Measurements from ENCODE around the gene S1PR4.
"Not testable (repeated sequence)": the region's sequence is repeated elsewhere in the genome, so short reads cannot be mapped to it uniquely, and the experiment has no call there.

Gene S1PR4

GRCh38 chr19:3194106-3195087, 15.8 kb downstream of the S1PR4 start:
- no peak overlapping the region for H3K9ac ChIP-seq (ENCODE audit: low read depth in 1 of 2, low read length in 2 of 2)
- no peak overlapping the region for H3K4me3 ChIP-seq (ENCODE audit: low read length in 2 of 2)
- H3K9me3 ChIP-seq (ENCODE audit: control insufficient read depth in 2 of 2, low read length in 2 of 2) = no peaks in the 10 kb centered on the region
- H3K27me3 ChIP-seq (ENCODE audit: control insufficient read depth in 2 of 2, insufficient read depth in 2 of 2, low read length in 2 of 2) = no peaks in the 10 kb centered on the region
- H3K36me3 ChIP-seq (ENCODE audit: control insufficient read depth in 2 of 2, insufficient read depth in 2 of 2, low read length in 2 of 2) = peaks cover 9 to 11% of the 10 kb centered on the region in 2 donors
- H3K27ac ChIP-seq (ENCODE audit: low read depth in 2 of 2, low read length in 2 of 2) = no peak overlapping the region
- H3K4me1 ChIP-seq (ENCODE audit: control insufficient read depth in 2 of 2, insufficient read depth in 2 of 2, low read length in 2 of 2) = peaks cover 3 to 5% of the 10 kb centered on the region in 2 donors

- H3K36me3 ChIP-seq (ENCODE audit: control insufficient read depth in 2 of 2, insufficient read depth in 2 of 2, low read length in 2 of 2) = peaks cover 11 to 12% of the 10 kb centered on the region in 2 donors
- H3K4me3 ChIP-seq (ENCODE audit: low read length in 2 of 2) = no peak overlapping the region
- no peaks in the 10 kb centered on the region for H3K27me3 ChIP-seq (ENCODE audit: control insufficient read depth in 2 of 2, insufficient read depth in 2 of 2, low read length in 2 of 2)
- no peak overlapping the region for H3K27ac ChIP-seq (ENCODE audit: low read depth in 2 of 2, low read length in 2 of 2)
- H3K4me1 ChIP-seq (ENCODE audit: control insufficient read depth in 2 of 2, insufficient read depth in 2 of 2, low read length in 2 of 2) = no peaks in the 10 kb centered on the region
- H3K9me3 ChIP-seq (ENCODE audit: control insufficient read depth in 2 of 2, low read length in 2 of 2) = no peaks in the 10 kb centered on the region
- no peak overlapping the region for H3K9ac ChIP-seq (ENCODE audit: low read depth in 1 of 2, low read length in 2 of 2)
Observed at GRCh38 chr19:3196064-3196932, 17.7 kb downstream of the S1PR4 start.

DNA sequence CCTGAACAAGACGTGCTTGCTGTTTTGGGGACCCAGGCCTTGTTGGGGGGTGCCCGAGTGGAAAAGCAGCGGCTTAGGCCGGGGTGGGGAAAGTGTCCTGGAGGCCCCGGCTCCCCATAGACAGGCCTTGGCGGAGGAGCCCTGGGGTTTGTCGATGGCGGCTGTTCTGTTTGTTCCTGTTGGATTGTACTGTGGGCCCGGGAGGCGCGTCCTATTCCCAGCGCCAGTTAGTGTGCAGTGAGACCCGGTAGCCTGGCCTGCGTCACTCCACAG, 18.3 kb downstream of the S1PR4 start:
- no peaks in the 10 kb centered on the region for H3K4me1 ChIP-seq (ENCODE audit: control insufficient read depth in 2 of 2, insufficient read depth in 2 of 2, low read length in 2 of 2)

GRCh38 chr19:3198901-3199700, 20.5 kb downstream of the S1PR4 start:
- H3K27me3 ChIP-seq (ENCODE audit: control insufficient read depth in 2 of 2, insufficient read depth in 2 of 2, low read length in 2 of 2) = no peaks in the 10 kb centered on the region
- H3K4me3 ChIP-seq (ENCODE audit: low read length in 2 of 2) = no peak overlapping the region
- H3K36me3 ChIP-seq (ENCODE audit: control insufficient read depth in 2 of 2, insufficient read depth in 2 of 2, low read length in 2 of 2) = peaks cover 11 to 14% of the 10 kb centered on the region in 2 donors
- H3K9ac ChIP-seq (ENCODE audit: low read depth in 1 of 2, low read length in 2 of 2) = no peak overlapping the region
- no peak overlapping the region for H3K27ac ChIP-seq (ENCODE audit: low read depth in 2 of 2, low read length in 2 of 2)
- H3K9me3 ChIP-seq (ENCODE audit: control insufficient read depth in 2 of 2, low read length in 2 of 2) = no peaks in the 10 kb centered on the region
- no peaks in the 10 kb centered on the region for H3K4me1 ChIP-seq (ENCODE audit: control insufficient read depth in 2 of 2, insufficient read depth in 2 of 2, low read length in 2 of 2)

More for the DNA sequence above, 18.3 kb downstream of the S1PR4 start:
- H3K36me3 ChIP-seq (ENCODE audit: control insufficient read depth in 2 of 2, insufficient read depth in 2 of 2, low read length in 2 of 2) = peaks cover 11 to 12% of the 10 kb centered on the region in 2 donors
- no peak overlapping the region for H3K9ac ChIP-seq (ENCODE audit: low read depth in 1 of 2, low read length in 2 of 2)
- no peaks in the 10 kb centered on the region for H3K9me3 ChIP-seq (ENCODE audit: control insufficient read depth in 2 of 2, low read length in 2 of 2)
- H3K27me3 ChIP-seq (ENCODE audit: control insufficient read depth in 2 of 2, insufficient read depth in 2 of 2, low read length in 2 of 2) = no peaks in the 10 kb centered on the region
- no peak overlapping the region for H3K4me3 ChIP-seq (ENCODE audit: low read length in 2 of 2)
- no peak overlapping the region for H3K27ac ChIP-seq (ENCODE audit: low read depth in 2 of 2, low read length in 2 of 2)

GRCh38 chr19:3201072-3201700, 22.6 kb downstream of the S1PR4 start:
- Histone ChIP-seq H3K4me3 (ENCODE audit: low read length in 2 of 2) (no peak overlapping the region), H3K9ac (ENCODE audit: low read depth in 1 of 2, low read length in 2 of 2) (no peak overlapping the region), H3K27me3 (ENCODE audit: control insufficient read depth in 2 of 2, insufficient read depth in 2 of 2, low read length in 2 of 2) (no peaks in the 10 kb centered on the region), H3K4me1 (ENCODE audit: control insufficient read depth in 2 of 2, insufficient read depth in 2 of 2, low read length in 2 of 2) (no peaks in the 10 kb centered on the region), H3K27ac (ENCODE audit: low read depth in 2 of 2, low read length in 2 of 2) (no peak overlapping the region), H3K9me3 (ENCODE audit: control insufficient read depth in 2 of 2, low read length in 2 of 2) (no peaks in the 10 kb centered on the region), H3K36me3 (ENCODE audit: control insufficient read depth in 2 of 2, insufficient read depth in 2 of 2, low read length in 2 of 2) (peaks cover 18 to 22% of the 10 kb centered on the region in 2 donors)

- Histone ChIP-seq H3K4me1 (ENCODE audit: control insufficient read depth in 2 of 2, insufficient read depth in 2 of 2, low read length in 2 of 2) (no peaks in the 10 kb centered on the region), H3K4me3 (ENCODE audit: low read length in 2 of 2) (no peak overlapping the region), H3K36me3 (ENCODE audit: control insufficient read depth in 2 of 2, insufficient read depth in 2 of 2, low read length in 2 of 2) (peaks cover 19 to 21% of the 10 kb centered on the region in 2 donors), H3K9me3 (ENCODE audit: control insufficient read depth in 2 of 2, low read length in 2 of 2) (no peaks in the 10 kb centered on the region), H3K27ac (ENCODE audit: low read depth in 2 of 2, low read length in 2 of 2) (no peak overlapping the region), H3K27me3 (ENCODE audit: control insufficient read depth in 2 of 2, insufficient read depth in 2 of 2, low read length in 2 of 2) (no peaks in the 10 kb centered on the region), H3K9ac (ENCODE audit: low read depth in 1 of 2, low read length in 2 of 2) (no peak overlapping the region)
Observed at GRCh38 chr19:3201911-3202310, 23.3 kb downstream of the S1PR4 start.

DNA sequence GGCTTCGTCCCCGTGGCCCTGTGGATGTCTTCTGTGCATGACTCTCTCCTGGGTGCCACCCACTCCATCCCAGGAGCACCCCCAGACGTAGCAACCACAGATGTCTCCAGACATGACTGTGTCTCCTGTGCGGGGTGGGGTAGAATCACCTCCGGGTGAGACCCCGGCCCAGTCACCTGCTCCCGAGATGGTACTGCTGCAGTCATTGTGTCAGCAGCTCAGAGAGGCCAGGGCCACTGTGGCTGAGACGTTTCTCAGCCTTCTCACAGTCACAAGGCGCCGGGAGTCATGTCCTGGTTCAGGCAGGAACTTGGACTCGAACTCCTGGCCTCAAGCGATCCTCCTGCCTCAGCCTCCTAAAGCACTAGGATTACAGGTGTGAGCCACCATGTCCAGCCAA, 23.8 kb downstream of the S1PR4 start:
- Histone ChIP-seq H3K27me3 (ENCODE audit: control insufficient read depth in 2 of 2, insufficient read depth in 2 of 2, low read length in 2 of 2) (no peaks in the 10 kb centered on the region), H3K36me3 (ENCODE audit: control insufficient read depth in 2 of 2, insufficient read depth in 2 of 2, low read length in 2 of 2) (peaks cover 24 to 26% of the 10 kb centered on the region in 2 donors), H3K27ac (ENCODE audit: low read depth in 2 of 2, low read length in 2 of 2) (no peak overlapping the region), H3K9ac (ENCODE audit: low read depth in 1 of 2, low read length in 2 of 2) (no peak overlapping the region), H3K9me3 (ENCODE audit: control insufficient read depth in 2 of 2, low read length in 2 of 2) (no peaks in the 10 kb centered on the region), H3K4me1 (ENCODE audit: control insufficient read depth in 2 of 2, insufficient read depth in 2 of 2, low read length in 2 of 2) (no peaks in the 10 kb centered on the region), H3K4me3 (ENCODE audit: low read length in 2 of 2) (no peak overlapping the region)

DNA sequence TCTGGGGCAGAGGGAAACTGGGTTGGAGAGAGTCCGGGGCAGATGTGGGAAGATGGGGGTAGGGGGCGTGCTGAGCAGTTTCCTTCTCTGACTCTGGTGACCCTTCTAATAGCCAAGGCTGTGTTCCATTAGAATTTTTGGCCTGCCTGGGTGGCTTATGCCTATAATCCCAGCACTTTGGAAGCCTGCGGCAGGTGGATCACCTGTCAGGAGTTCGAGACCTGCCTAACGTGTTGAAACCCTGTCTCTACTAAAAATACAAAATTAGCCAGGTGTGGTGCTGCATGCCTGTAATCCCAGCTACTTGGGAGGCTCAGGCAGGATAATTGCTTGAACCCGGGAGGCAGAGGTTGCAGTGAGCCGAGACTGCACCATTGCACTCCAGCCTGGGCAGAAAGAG, 24.3 kb downstream of the S1PR4 start:
- H3K9ac ChIP-seq (ENCODE audit: low read depth in 1 of 2, low read length in 2 of 2); H3K4me1 ChIP-seq (ENCODE audit: control insufficient read depth in 2 of 2, insufficient read depth in 2 of 2, low read length in 2 of 2); H3K27ac ChIP-seq (ENCODE audit: low read depth in 2 of 2, low read length in 2 of 2); H3K4me3 ChIP-seq (ENCODE audit: low read length in 2 of 2); H3K27me3 ChIP-seq (ENCODE audit: control insufficient read depth in 2 of 2, insufficient read depth in 2 of 2, low read length in 2 of 2); H3K9me3 ChIP-seq (ENCODE audit: control insufficient read depth in 2 of 2, low read length in 2 of 2): not testable (repeated sequence)
- peaks cover 27 to 31% of the 10 kb centered on the region in 2 donors for H3K36me3 ChIP-seq (ENCODE audit: control insufficient read depth in 2 of 2, insufficient read depth in 2 of 2, low read length in 2 of 2)

DNA sequence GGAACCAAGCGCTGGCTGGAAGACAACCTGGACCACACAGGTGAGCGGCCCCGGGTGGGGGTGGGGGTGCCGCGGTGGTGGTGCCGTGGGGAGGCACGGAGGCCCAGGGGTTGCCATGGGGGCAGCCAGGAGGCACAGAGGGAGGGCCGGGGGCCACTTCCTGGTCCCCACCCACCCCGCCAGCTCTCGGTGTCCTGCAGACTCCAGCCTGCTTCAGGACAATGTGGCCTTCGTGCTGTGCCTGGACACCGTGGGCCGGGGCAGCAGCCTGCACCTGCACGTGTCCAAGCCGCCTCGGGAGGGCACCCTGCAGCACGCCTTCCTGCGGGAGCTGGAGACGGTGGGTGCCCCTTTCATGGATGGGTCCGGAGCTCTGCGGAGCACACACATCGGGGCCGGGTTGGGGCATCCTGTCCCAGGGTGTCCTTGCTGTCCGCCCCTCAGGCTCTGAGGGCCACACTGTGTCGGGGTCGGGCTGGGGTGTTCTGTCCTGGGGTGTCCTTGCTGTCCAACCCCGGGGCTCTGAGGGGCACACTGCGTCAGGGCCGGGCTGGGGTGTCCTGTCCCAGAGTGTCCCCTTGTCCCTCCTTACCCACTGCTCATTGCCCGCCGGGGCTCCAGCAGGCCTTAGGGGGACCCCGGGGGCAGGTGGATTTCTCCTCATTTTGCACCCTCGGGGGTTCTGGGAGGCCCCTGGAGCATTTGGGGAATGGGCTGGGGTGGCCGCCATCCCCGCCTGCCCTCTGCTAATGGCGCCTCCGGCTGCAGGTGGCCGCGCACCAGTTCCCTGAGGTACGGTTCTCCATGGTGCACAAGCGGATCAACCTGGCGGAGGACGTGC, 25.5 kb downstream of the S1PR4 start:
- no peaks in the 10 kb centered on the region for H3K4me1 ChIP-seq (ENCODE audit: control insufficient read depth in 2 of 2, insufficient read depth in 2 of 2, low read length in 2 of 2)
- H3K27me3 ChIP-seq (ENCODE audit: control insufficient read depth in 2 of 2, insufficient read depth in 2 of 2, low read length in 2 of 2) = no peaks in the 10 kb centered on the region
- no peak overlapping the region for H3K4me3 ChIP-seq (ENCODE audit: low read length in 2 of 2)
- H3K9ac ChIP-seq (ENCODE audit: low read depth in 1 of 2, low read length in 2 of 2) = no peak overlapping the region
- H3K9me3 ChIP-seq (ENCODE audit: control insufficient read depth in 2 of 2, low read length in 2 of 2) = no peaks in the 10 kb centered on the region
- H3K27ac ChIP-seq (ENCODE audit: low read depth in 2 of 2, low read length in 2 of 2) = no peak overlapping the region
- peaks cover 29 to 34% of the 10 kb centered on the region in 2 donors for H3K36me3 ChIP-seq (ENCODE audit: control insufficient read depth in 2 of 2, insufficient read depth in 2 of 2, low read length in 2 of 2)

Measured in mucosa of rectum (tissue), 2 donors.